ENCODE results near the gene USP32.
"Not testable (repeated sequence)": the region's sequence is repeated elsewhere in the genome, so short reads cannot be mapped to it uniquely, and the experiment has no call there.

DNA sequence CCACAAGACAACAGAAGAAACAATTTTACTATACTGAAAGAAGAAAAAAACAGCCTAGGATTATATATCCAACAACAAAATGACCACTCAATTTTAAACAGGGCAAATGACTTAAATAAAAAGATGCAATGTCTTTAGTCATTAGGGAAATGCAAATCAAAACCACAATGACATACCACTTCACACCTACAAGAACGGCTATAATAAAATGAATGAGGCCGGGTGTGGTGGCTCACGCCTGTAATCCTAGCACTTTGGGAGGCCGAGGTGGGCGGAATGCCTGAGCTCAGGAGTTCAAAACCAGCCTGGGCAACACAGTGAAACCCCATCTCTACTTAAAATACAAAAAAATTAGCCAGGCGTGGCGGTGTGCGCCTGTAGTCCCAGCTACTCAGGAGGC lies 77.0 kb downstream of the USP32 start:
- TF ChIP-seq, protein P1, sequence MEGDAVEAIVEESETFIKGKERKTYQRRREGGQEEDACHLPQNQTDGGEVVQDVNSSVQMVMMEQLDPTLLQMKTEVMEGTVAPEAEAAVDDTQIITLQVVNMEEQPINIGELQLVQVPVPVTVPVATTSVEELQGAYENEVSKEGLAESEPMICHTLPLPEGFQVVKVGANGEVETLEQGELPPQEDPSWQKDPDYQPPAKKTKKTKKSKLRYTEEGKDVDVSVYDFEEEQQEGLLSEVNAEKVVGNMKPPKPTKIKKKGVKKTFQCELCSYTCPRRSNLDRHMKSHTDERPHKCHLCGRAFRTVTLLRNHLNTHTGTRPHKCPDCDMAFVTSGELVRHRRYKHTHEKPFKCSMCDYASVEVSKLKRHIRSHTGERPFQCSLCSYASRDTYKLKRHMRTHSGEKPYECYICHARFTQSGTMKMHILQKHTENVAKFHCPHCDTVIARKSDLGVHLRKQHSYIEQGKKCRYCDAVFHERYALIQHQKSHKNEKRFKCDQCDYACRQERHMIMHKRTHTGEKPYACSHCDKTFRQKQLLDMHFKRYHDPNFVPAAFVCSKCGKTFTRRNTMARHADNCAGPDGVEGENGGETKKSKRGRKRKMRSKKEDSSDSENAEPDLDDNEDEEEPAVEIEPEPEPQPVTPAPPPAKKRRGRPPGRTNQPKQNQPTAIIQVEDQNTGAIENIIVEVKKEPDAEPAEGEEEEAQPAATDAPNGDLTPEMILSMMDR (IDR thresholded peaks at IDR 0.05; ENCODE audit: control extremely low read depth in 1 of 3, insufficient read depth in 1 of 3, low read depth in 1 of 3, low read length in 3 of 3) = not testable (repeated sequence)
- not testable (repeated sequence) for TF ChIP-seq KDM1A (IDR thresholded peaks at IDR 0.05; ENCODE audit: borderline replicate concordance, low read length); HDAC6 (IDR thresholded peaks at IDR 0.05; ENCODE audit: low read depth, low read length); SP1 (IDR thresholded peaks at IDR 0.05; ENCODE audit: low read depth, low read length); EZH2 (IDR thresholded peaks at IDR 0.05; ENCODE audit: low read depth, low read length, severe bottlenecking); SIN3A (conservative IDR thresholded peaks at IDR 0.05 in 1 of 2, IDR thresholded peaks at IDR 0.05 in 1 of 2; ENCODE audit: low read depth in 1 of 2, low read length in 2 of 2); EGR1 (IDR thresholded peaks at IDR 0.05; ENCODE audit: borderline replicate concordance, low read depth, low read length)
